MM.1S (cell line): Measurements from ENCODE around the gene ARFGAP1.

Experiments
- DNase-seq: peaks from one replicate; pipeline ENCODE4 v3.0.0-alpha.2; 2015
- H2AFZ ChIP-seq: fragments of 300-600 bp; sonication (generic); 2 replicates; pipeline ENCODE4 v1.6.0; 2016; ENCODE audit warnings: antibody characterized with exemption, low read length
- H3F3A ChIP-seq: fragments of 300-600 bp; sonication (generic); 2 replicates; pipeline ENCODE4 v1.6.1; 2016; ENCODE audit warnings: mild to moderate bottlenecking, antibody characterized with exemption, low read length, moderate library complexity, mixed read lengths; ENCODE audit not compliant: insufficient read depth
- H3K27ac ChIP-seq: fragments of 300-600 bp; sonication (generic); 2 replicates; pipeline ENCODE4 v1.5.1; 2016; ENCODE audit warnings: mild to moderate bottlenecking, low read length
- H3K27me3 ChIP-seq: fragments of 300-600 bp; sonication (generic); replicated peaks from 2 replicates; pipeline ENCODE4 v1.6.0; 2016; ENCODE audit warnings: low read length; ENCODE audit not compliant: insufficient read depth
- H3K36me3 ChIP-seq: fragments of 300-600 bp; sonication (generic); replicated peaks from 2 replicates; pipeline ENCODE4 v1.6.1; 2016; ENCODE audit warnings: mild to moderate bottlenecking, low read length, mixed read lengths; ENCODE audit not compliant: insufficient read depth
- H3K4me1 ChIP-seq: fragments of 300-600 bp; sonication (generic); 2 replicates; pipeline ENCODE4 v1.6.1; 2016; ENCODE audit warnings: low read length, mixed read lengths
- H3K4me2 ChIP-seq: fragments of 300-600 bp; sonication (generic); 2 replicates; pipeline ENCODE4 v1.6.0; 2016; ENCODE audit warnings: low read depth, low read length
- H3K4me3 ChIP-seq: fragments of 300-600 bp; sonication (generic); 2 replicates; pipeline ENCODE4 v1.5.1; 2016; ENCODE audit warnings: low read length, mixed read lengths
- H3K79me2 ChIP-seq: fragments of 300-600 bp; sonication (generic); 2 replicates; pipeline ENCODE4 v1.6.1; 2016; ENCODE audit warnings: mixed run types, low read length, mixed read lengths
- H3K9ac ChIP-seq: fragments of 300-600 bp; sonication (generic); 2 replicates; pipeline ENCODE4 v1.6.1; 2016; ENCODE audit warnings: low read length, mixed read lengths
- H3K9me2 ChIP-seq: fragments of 300-600 bp; sonication (generic); replicated peaks from 2 replicates; pipeline ENCODE4 v1.6.1; 2016; ENCODE audit warnings: mild to moderate bottlenecking, low read length, mixed read lengths; ENCODE audit not compliant: insufficient read depth
- H3K9me3 ChIP-seq: fragments of 300-600 bp; sonication (generic); replicated peaks from 2 replicates; pipeline ENCODE4 v1.6.1; 2016; ENCODE audit warnings: mild to moderate bottlenecking, low read length, mixed read lengths; ENCODE audit not compliant: insufficient read depth
- H4K20me1 ChIP-seq: fragments of 300-600 bp; sonication (generic); 2 replicates; pipeline ENCODE4 v1.6.1; 2016; ENCODE audit warnings: mild to moderate bottlenecking, low read length, moderate library complexity, mixed read lengths; ENCODE audit not compliant: insufficient read depth
- CTCF ChIP-seq: fragments of 300-600 bp; sonication (generic); IDR thresholded peaks from 2 replicates; pipeline ENCODE4 v1.5.1; 2016; ENCODE audit warnings: antibody characterized with exemption, low read length, mixed read lengths
- EZH2 ChIP-seq: fragments of 300-600 bp; sonication (generic); optimal IDR thresholded peaks from 2 replicates; pipeline ENCODE3; 2017; ENCODE audit warnings: low read depth, mild to moderate bottlenecking, antibody characterized with exemption, low read length, mixed read lengths
- EZH2phosphoT487 ChIP-seq: fragments of 300-600 bp; sonication (generic); IDR thresholded peaks from 2 replicates; pipeline ENCODE4 v1.6.1; 2018; ENCODE audit warnings: antibody characterized with exemption, low read length

ARFGAP1 gene

GRCh38 chr20:63297371-63297781 lies 24.8 kb downstream of the ARFGAP1 start:
- Histone ChIP-seq H3K9me2 (no peaks in the 10 kb centered on the region), H3K79me2 (no peaks in the 10 kb centered on the region), H3F3A (no peaks in the 10 kb centered on the region), H3K27ac (no peak overlapping the region), H3K9ac (no peak overlapping the region), H2AFZ (no peak overlapping the region), H3K4me1 (no peaks in the 10 kb centered on the region), H3K9me3 (no peaks in the 10 kb centered on the region), H3K27me3 (peaks cover 93% of the 10 kb centered on the region), H3K36me3 (no peaks in the 10 kb centered on the region), H3K4me3 (no peak overlapping the region), H3K4me2 (no peak overlapping the region), H4K20me1 (no peaks in the 10 kb centered on the region)
- DNase-seq: no peak
- TF ChIP-seq CTCF: no peak
- no peak for TF ChIP-seq EZH2phosphoT487
- TF ChIP-seq EZH2: no peak

- Histone ChIP-seq H3K4me3 (no peak overlapping the region), H3K9me2 (no peaks in the 10 kb centered on the region), H3K36me3 (no peaks in the 10 kb centered on the region), H3K4me1 (no peaks in the 10 kb centered on the region), H4K20me1 (no peaks in the 10 kb centered on the region), H3F3A (no peaks in the 10 kb centered on the region), H3K79me2 (no peaks in the 10 kb centered on the region), H3K4me2 (no peak overlapping the region), H2AFZ (no peak overlapping the region), H3K9me3 (no peaks in the 10 kb centered on the region), H3K27me3 (peaks cover 94% of the 10 kb centered on the region), H3K27ac (no peak overlapping the region), H3K9ac (no peak overlapping the region)
- DNase-seq: no peak
- TF ChIP-seq CTCF (no peak), EZH2 (no peak), EZH2phosphoT487 (no peak)
Measured at GRCh38 chr20:63297796-63298572, 25.4 kb downstream of the ARFGAP1 start.

- H4K20me1 ChIP-seq: no peaks in the 10 kb centered on the region
- TF ChIP-seq EZH2phosphoT487: no peak
- no peak for TF ChIP-seq EZH2
- TF ChIP-seq CTCF: no peak
- H3K36me3 ChIP-seq: no peaks in the 10 kb centered on the region
- H3K9ac ChIP-seq: no peak overlapping the region
- no peaks in the 10 kb centered on the region for H3K9me2 ChIP-seq
- H3K27ac ChIP-seq: no peak overlapping the region
- no peaks in the 10 kb centered on the region for H3K79me2 ChIP-seq
- DNase-seq: no peak
- H3K4me3 ChIP-seq: no peak overlapping the region
- no peak overlapping the region for H2AFZ ChIP-seq
- H3K27me3 ChIP-seq: peaks cover 91% of the 10 kb centered on the region
- H3K4me2 ChIP-seq: no peak overlapping the region
- H3K4me1 ChIP-seq: no peaks in the 10 kb centered on the region
- no peaks in the 10 kb centered on the region for H3K9me3 ChIP-seq
- H3F3A ChIP-seq: no peaks in the 10 kb centered on the region
Measured at GRCh38 chr20:63298731-63299312, 26.2 kb downstream of the ARFGAP1 start.
